ENCODE data around the gene TMEM243. TPM values are rescaled to one million over a fixed set of nuclear protein-coding genes. Genes with fewer than 3 reads are reported as not detected.
"Not testable (repeated sequence)": the region's sequence is repeated elsewhere in the genome, so short reads cannot be mapped to it uniquely, and the experiment has no call there.

Gene TMEM243
- total RNA-seq, 2 donors from 2014 or later, result 58.6 to 65.6 TPM

DNA sequence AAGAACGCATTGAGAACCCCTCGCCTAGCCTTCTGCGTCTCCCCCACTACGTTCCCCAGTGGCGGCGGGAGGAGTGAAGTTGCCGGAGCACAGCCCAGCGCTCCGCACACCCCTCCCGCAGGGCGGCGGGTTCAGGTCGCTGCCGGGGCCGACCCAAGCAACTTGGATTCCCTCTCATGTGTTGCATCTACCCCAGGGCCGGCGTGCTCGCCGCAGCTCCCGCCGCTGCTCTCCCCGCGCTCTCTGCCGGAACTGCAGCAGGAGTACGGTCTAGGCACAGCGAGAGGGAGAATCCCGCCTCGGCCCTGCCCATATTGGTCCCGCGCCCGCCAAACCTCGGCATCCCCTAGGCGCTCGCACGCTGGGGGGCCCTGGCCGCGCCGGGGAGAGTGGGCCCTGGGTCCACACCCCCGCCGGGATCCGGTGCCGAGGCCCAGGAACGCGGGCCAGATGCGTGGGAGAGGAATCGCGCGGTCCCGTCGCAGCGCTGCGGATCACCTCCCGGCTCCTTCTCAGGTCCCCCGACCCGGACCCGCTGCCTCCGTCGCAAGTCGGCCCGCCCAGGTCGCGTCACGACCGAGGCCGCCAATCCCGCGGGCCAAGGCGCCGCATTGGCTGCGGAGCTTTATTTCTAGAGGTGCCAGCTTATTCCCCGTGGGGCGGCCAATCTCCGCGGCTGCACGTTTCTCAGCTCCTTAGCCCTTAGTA is 648 bp upstream of the TMEM243 start:
- peaks cover 27% of the 10 kb centered on the region for H3K4me1 Mint-ChIP-seq (ENCODE audit: low read depth)
- peaks cover 2 to 10% of the 10 kb centered on the region in 2 donors for H3K36me3 Mint-ChIP-seq (ENCODE audit: insufficient read depth in 2 of 2)
- no peaks in the 10 kb centered on the region for H3K9me3 Mint-ChIP-seq
- H3K4me3 Mint-ChIP-seq, result peak overlapping the region; percentile 97 to 100
- peaks cover 11% of the 10 kb centered on the region for H3K27me3 Mint-ChIP-seq (ENCODE audit: low read depth)
- ATAC-seq (replicated peaks in 1 of 2) (peak; percentile 56 to 60), DNase-seq (peak; percentile 86)
- peak overlapping the region; percentile 96 for H3K27ac Mint-ChIP-seq

DNA sequence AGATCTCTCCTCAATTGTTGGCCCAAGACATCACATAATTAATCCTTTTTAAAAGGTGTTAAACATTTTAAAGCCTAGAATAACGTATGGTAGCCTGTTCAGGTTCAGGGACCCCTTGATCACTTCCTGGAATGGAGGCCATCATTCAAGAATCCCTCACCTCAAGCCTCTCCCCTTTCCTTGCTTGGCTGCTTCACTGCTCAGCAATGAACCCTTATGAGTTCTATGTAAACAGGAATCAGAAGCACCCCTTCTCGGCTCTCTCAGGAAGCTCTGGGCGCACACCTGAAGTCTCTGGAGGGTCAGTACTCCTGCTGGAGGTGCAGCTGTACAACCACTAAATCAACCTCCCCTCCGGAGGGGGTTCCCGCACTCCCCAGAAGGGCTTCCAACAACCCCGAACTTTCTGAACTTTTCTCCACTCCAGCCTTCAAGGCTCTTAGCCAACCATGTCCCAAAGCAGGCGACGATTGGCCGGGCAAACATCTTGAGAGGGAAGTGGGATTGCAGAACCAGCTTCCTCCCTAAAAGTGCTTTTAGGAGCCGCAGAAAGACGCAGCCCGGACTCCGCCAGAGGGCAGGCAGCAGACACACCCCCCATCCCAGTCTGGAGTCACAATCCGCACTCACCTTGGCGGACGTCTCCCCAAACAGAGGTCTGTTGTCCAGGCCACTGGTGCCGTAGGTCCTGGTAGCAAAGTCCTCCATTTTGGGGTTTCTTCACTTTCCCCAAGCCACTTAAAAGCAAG is 562 bp downstream of the TMEM243 start:
- Mint-ChIP-seq H3K4me1 (ENCODE audit: low read depth) (peaks cover 38% of the 10 kb centered on the region), H3K4me3 (peak overlapping the region; percentile 97 to 100), H3K27me3 (ENCODE audit: low read depth) (peaks cover 11% of the 10 kb centered on the region), H3K36me3 (ENCODE audit: insufficient read depth in 2 of 2) (peaks cover 2 to 10% of the 10 kb centered on the region in 2 donors), H3K27ac (peak overlapping the region; percentile 96), H3K9me3 (no peaks in the 10 kb centered on the region)
- peak; percentile 31 to 39 for DNase-seq
- no peak for ATAC-seq (replicated peaks in 1 of 2)

DNA sequence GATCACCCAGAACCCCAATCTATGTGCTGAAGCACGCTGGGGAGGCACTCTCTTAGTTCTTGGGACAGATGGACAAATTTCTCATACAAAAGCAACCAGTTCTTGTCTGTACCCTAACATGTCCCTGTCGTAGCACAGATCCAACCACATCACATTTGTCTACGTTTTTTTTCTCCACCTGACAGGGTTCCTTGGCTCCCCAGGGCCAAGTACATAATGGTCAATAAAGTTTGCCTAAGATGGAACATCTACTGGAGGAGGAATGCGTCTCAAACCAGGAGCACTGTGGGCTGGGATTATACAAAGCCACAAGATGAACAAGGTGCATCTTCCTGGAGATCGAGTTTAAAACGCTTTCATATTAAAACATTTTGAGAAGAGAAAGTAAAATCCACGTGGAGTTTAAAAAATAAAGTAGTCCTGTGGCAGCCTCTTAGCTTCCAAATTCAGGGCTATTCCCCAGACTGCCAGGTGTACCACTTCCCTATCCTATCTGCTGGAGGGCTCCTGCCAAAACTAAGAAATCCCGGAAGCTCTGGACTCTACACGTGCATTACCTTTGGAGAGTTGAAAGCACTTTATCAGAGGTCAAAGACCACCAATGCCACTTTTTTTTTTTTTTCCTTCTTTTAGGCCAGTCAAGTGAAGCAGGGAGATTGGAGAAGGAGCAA is 1.4 kb downstream of the TMEM243 start:
- Mint-ChIP-seq H3K36me3 (ENCODE audit: insufficient read depth in 2 of 2) (peaks cover 2 to 10% of the 10 kb centered on the region in 2 donors), H3K4me1 (ENCODE audit: low read depth) (peaks cover 47% of the 10 kb centered on the region), H3K9me3 (no peaks in the 10 kb centered on the region), H3K4me3 (peak overlapping the region; percentile 97 to 100), H3K27me3 (ENCODE audit: low read depth) (peaks cover 11% of the 10 kb centered on the region), H3K27ac (peak overlapping the region; percentile 96)
- DNase-seq (no peak), ATAC-seq (replicated peaks in 1 of 2) (no peak)

DNA sequence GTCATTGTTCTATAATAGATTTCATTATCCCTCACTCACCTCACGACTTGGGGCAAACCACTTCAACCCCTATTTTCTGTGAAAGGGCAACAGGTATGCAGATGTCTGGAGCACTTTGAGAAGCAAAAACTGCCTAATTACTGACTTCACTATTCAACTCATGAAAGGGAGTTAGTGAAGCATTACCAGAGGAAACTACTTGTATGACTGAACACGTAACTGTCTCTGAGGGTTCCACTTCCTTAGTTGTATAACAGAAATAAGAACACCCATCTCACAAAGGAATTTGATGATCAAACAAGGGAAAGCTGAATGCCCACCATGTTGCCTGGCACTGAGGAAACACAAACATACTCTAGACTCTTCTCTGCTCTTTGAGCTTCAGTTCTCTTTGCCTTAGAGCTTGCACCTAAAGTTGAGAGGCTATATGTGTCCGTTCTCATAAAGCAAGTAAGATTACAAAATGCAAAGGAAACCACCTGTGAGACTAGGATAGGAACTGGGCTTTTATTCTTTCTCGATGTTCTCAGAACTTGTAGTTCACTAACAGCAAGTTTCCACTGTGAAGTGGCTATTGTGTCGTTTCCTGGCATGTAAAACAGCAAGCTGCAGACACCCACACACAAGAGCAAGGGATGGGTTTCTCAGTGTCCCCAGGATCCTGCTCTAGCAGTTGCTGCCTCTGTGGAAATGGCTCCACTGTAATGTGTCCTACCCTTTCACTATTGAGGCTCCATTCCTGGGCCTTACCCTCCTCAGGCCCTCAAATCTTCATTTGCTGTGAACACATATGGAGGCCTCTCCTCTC is 2.6 kb downstream of the TMEM243 start:
- H3K4me3 Mint-ChIP-seq, result peak overlapping the region; percentile 97 to 100
- DNase-seq (peak; percentile 53 to 62), ATAC-seq (replicated peaks in 1 of 2) (peak; percentile 59 to 60)
- H3K4me1 Mint-ChIP-seq (ENCODE audit: low read depth), result peaks cover 59% of the 10 kb centered on the region
- H3K27ac Mint-ChIP-seq, result peak overlapping the region; percentile 96
- H3K36me3 Mint-ChIP-seq (ENCODE audit: insufficient read depth in 2 of 2), result peaks cover 5 to 10% of the 10 kb centered on the region in 2 donors
- no peaks in the 10 kb centered on the region for H3K9me3 Mint-ChIP-seq
- peaks cover 11% of the 10 kb centered on the region for H3K27me3 Mint-ChIP-seq (ENCODE audit: low read depth)

DNA sequence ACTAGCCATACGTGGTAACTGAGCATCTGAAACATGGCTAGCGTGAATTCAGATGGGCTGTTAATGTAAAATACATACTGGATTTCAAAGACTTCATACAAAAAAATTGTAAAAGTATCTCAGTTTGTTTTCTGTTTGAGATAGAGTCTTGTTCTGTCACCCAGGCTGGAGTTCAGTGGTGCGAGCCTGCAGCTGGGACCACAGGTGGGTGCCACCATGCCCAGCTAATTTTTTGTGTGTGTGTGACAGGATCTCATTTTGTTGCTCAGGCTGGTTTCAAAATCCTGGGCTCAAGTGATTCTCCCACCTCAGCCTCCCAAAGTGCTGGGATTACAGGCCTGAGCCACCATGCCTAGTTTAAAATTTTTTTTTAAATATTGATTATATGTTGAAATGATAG is 4.5 kb downstream of the TMEM243 start:
- Mint-ChIP-seq H3K27me3 (ENCODE audit: low read depth) (no peaks in the 10 kb centered on the region), H3K9me3 (no peaks in the 10 kb centered on the region), H3K4me1 (ENCODE audit: low read depth) (peaks cover 69% of the 10 kb centered on the region), H3K36me3 (ENCODE audit: insufficient read depth in 2 of 2) (peaks cover 5 to 12% of the 10 kb centered on the region in 2 donors), H3K4me3 (peak overlapping the region; percentile 76 to 86), H3K27ac (no peak overlapping the region)
- ATAC-seq (replicated peaks in 1 of 2), result no peak
- no peak for DNase-seq

DNA sequence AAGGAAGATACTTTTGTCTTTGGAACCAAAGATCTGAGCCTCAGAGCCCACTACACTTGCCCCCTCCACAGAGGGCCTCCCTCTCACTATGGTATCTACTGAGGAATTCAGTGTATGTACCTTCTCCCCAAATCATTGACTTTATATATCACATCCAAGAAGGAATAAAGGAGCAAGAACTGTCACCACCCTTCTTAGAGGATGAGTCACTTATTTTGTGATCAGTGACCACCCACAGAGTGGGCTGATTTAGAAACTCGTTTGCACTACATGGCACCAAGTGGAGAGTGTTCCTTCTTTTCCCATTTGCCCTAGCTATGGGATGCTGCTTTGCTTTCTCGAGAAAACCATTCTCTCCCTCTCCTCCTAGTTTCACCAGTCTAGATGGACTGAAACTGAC is 5.7 kb downstream of the TMEM243 start:
- Mint-ChIP-seq H3K36me3 (ENCODE audit: insufficient read depth in 2 of 2) (peaks cover 9 to 11% of the 10 kb centered on the region in 2 donors), H3K27me3 (ENCODE audit: low read depth) (no peaks in the 10 kb centered on the region), H3K4me3 (peak overlapping the region; percentile 76 to 86), H3K9me3 (peaks cover 0 to 1% of the 10 kb centered on the region in 2 donors), H3K4me1 (ENCODE audit: low read depth) (peaks cover 82% of the 10 kb centered on the region), H3K27ac (peak overlapping the region; percentile 94)
- ATAC-seq (replicated peaks in 1 of 2), result no peak
- DNase-seq, result no peak

DNA sequence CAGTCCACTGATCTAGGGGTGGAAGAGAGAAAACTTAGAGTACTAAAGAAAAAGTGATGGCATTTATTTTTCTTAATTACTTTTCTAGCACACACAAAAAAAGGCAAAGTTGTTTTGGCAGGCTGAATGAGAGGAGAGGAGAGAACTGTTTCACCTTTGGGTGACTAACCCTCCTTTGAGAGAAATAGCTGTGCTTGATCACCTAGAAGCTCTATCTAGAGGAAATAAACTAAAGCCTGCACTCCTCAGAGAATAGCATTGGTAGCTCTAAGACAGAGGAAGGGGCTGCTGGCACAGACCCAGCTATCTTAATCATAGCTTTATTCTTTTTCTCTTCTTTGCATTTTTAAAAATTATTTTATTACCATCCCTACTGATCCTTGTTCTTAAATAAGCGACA is 6.3 kb downstream of the TMEM243 start:
- Mint-ChIP-seq H3K4me3 (peak overlapping the region; percentile 76 to 86), H3K27ac (peak overlapping the region; percentile 94), H3K36me3 (ENCODE audit: insufficient read depth in 2 of 2) (peaks cover 13 to 16% of the 10 kb centered on the region in 2 donors), H3K4me1 (ENCODE audit: low read depth) (peaks cover 87% of the 10 kb centered on the region), H3K27me3 (ENCODE audit: low read depth) (no peaks in the 10 kb centered on the region), H3K9me3 (peaks cover 0 to 6% of the 10 kb centered on the region in 2 donors)
- ATAC-seq (replicated peaks in 1 of 2) (no peak), DNase-seq (no peak)

DNA sequence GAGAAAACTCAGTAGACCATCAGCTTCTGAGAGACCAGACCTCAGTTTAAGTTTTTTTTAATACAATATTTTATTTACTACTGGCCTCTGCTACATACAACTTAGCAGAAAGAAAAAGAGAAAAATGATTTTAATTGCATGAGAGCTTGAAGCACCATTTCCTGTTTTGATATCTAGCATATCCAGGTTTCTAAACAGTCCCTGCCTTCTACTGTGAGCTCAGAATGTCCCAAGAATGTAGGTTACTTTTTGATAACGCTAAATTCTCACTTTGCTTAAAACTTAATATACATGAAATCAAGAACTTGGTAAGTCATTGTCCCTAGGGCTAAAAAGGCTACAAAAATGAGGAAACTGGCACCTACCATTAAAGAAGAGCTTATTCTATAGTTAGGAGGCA is 7.0 kb downstream of the TMEM243 start:
- Mint-ChIP-seq H3K27me3 (ENCODE audit: low read depth) (no peaks in the 10 kb centered on the region), H3K4me3 (peak overlapping the region; percentile 76 to 86), H3K36me3 (ENCODE audit: insufficient read depth in 2 of 2) (peaks cover 15 to 23% of the 10 kb centered on the region in 2 donors), H3K4me1 (ENCODE audit: low read depth) (peaks cover 90% of the 10 kb centered on the region), H3K27ac (peak overlapping the region; percentile 89), H3K9me3 (peaks cover 2 to 6% of the 10 kb centered on the region in 2 donors)
- no peak for DNase-seq
- no peak for ATAC-seq (replicated peaks in 1 of 2)

DNA sequence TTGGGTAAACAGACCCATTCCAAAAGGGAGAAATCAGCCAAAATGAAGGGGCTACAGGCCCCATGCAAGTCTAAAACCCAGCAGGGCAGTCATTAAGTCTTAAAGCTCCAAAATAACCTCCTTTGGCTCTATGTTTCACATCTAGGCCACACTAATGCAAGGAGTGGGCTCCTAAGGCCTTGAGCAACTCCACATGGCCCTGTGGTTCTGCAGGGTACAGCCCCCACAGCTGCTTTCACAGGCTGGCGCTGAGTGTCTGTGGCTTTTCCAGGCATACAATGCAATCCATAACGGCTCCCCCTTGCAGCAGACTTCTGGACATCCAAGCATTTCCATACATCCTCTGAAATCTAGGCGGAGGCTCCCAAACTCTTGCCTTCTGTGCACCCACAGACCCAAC is 9.0 kb downstream of the TMEM243 start:
- Mint-ChIP-seq H3K27me3 (ENCODE audit: low read depth) (no peaks in the 10 kb centered on the region), H3K27ac (no peak overlapping the region), H3K36me3 (ENCODE audit: insufficient read depth in 2 of 2) (peaks cover 25 to 36% of the 10 kb centered on the region in 2 donors), H3K4me1 (ENCODE audit: low read depth) (peaks cover 84% of the 10 kb centered on the region), H3K4me3 (no peak overlapping the region), H3K9me3 (peaks cover 7 to 11% of the 10 kb centered on the region in 2 donors)
- no peak for ATAC-seq (replicated peaks in 1 of 2)
- DNase-seq, result no peak

DNA sequence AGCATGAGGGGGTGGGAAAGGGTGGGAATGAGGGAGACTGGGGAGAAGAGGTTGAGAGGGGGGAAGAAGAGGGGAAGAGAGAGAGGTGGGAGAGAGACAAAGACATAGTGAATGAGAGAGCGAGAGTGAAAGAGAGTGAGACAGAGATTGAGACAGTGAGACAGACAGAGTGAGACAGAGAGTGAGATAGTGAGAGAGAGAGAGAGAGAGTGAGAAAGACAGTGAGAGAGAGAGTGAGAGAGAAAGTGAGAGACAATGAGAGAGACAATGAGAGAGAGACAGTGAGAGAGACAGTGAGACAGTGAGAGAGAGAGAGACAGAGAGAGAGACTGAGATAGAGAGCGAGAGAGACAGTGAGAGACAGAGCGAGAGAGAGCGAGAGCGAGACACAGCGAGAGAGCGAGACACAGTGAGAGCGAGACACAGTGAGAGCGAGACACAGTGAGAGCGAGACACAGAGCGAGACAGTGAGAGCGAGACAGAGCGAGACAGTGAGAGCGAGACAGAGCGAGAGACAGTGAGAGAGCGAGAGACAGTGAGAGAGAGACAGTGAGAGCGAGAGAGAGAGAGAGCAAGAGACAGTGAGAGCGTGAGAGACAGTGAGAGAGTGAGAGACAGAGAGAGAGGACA is 10.1 kb downstream of the TMEM243 start:
- H3K27me3 Mint-ChIP-seq (ENCODE audit: low read depth), result no peaks in the 10 kb centered on the region
- DNase-seq (no peak), ATAC-seq (replicated peaks in 1 of 2) (no peak)
- H3K4me1 Mint-ChIP-seq (ENCODE audit: low read depth), result peaks cover 78% of the 10 kb centered on the region
- peak overlapping the region in 1 of 2 donors; percentile 1 for H3K4me3 Mint-ChIP-seq
- peaks cover 29 to 45% of the 10 kb centered on the region in 2 donors for H3K36me3 Mint-ChIP-seq (ENCODE audit: insufficient read depth in 2 of 2)
- peaks cover 9 to 13% of the 10 kb centered on the region in 2 donors for H3K9me3 Mint-ChIP-seq
- H3K27ac Mint-ChIP-seq, result peak overlapping the region; percentile 13

DNA sequence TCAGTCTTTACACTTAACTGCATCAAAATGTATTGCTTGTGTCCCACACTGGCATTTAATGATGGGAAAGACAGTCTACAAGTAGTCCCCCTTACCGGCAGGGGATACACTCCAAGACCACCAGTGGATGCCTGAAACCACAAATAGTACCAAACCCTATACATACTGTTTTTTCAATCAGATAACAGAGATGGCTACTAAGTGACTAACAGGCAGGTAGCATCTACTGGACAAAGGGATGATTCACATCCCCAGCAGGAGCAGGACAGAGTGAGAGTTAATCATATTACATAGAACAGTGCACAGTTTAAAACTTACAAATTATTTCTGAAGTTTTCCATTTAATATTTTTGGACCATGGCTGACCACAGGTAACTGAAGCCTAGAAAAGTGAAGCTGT is 13.2 kb downstream of the TMEM243 start:
- Mint-ChIP-seq H3K36me3 (ENCODE audit: insufficient read depth in 2 of 2) (peaks cover 42 to 74% of the 10 kb centered on the region in 2 donors), H3K9me3 (peaks cover 17 to 26% of the 10 kb centered on the region in 2 donors), H3K27me3 (ENCODE audit: low read depth) (no peaks in the 10 kb centered on the region), H3K4me1 (ENCODE audit: low read depth) (peaks cover 60% of the 10 kb centered on the region), H3K4me3 (no peak overlapping the region), H3K27ac (no peak overlapping the region)
- no peak for DNase-seq
- ATAC-seq (replicated peaks in 1 of 2), result peak in 1 of 2 donors; percentile 15

DNA sequence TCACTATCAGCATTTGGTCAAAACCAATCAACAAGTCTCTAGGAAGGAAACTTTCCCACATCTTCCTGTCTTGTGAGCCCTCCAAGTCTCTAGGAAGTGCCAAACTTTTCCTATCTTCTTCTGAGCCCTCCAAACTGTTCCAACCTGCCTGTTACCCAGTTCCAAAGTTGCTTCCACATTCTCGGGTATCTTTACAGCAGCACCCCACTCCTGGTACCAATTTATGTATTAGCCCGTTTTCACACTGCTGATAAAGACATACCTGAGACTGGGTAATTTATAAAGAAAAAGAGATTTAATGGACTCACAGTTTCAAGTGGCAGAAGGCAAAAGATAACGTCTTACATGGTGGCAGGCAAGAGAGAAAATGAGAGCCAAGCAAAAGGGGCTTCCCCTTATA is 13.8 kb downstream of the TMEM243 start:
- not testable (repeated sequence) for DNase-seq; H3K4me3 Mint-ChIP-seq; H3K27me3 Mint-ChIP-seq (ENCODE audit: low read depth); ATAC-seq (replicated peaks in 1 of 2)
- Mint-ChIP-seq H3K27ac (peak overlapping the region; percentile 58), H3K4me1 (ENCODE audit: low read depth) (peaks cover 61% of the 10 kb centered on the region), H3K9me3 (peaks cover 17 to 26% of the 10 kb centered on the region in 2 donors), H3K36me3 (ENCODE audit: insufficient read depth in 2 of 2) (peaks cover 42 to 75% of the 10 kb centered on the region in 2 donors)
